Endothelial cell of hepatic sinusoid (primary cell): Measurements from ENCODE around the gene STX4.

Experiments
- in situ Hi-C: cut with HindIII; loops from 2 replicates; pipeline ENCODE4 v1.10.0; 2017; ENCODE audit warnings: low sequenced_read_pairs

STX4 gene, protein sequence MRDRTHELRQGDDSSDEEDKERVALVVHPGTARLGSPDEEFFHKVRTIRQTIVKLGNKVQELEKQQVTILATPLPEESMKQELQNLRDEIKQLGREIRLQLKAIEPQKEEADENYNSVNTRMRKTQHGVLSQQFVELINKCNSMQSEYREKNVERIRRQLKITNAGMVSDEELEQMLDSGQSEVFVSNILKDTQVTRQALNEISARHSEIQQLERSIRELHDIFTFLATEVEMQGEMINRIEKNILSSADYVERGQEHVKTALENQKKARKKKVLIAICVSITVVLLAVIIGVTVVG

DNA sequence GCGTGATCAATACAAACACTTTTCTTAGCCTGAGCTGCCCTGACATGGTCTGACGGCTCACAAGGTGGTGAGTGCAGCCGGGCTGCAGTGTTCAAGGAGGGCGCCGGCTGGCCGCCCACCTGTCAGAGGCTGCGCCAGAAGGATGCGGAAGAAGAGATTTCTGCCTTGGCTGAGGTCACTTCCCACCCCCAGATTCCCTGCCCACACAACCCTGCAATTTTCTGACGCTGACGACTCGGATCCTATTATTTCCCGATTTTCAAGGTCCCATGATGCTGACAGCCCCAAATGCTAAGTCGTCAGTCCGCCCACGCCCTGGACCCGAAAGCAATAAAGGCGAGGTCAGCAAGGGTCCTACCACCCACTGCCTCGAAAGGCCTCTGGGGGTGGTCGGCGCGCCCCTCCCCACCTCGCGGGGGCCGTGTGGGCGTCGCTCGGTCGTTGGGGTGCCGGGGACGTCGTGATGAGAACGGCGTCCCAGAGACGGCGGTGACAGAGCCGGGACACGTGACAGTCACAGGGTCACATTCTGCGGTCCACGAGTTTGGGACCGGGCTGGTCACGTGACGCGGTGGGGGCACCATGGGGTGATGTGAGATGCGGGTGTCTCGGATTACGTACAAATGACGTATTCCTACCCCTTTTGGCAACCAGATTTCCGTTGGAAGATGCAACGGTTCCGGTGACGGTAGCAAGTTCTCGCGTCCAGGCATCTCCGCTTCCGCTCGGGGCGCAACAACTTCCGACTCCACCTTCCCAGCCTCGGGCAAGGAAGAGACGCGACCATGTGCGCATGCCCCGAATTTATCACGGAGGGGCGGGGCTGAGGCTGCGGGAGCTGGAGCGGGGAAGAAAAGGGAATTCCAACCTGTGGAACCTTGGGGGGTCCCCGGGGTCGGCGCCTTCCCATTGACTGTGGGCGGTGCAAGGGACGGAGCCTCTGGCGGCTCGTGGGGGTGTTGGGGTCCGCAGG lies at the start of gene STX4:
TSS of gene STX4 (plus strand) at position 823 of the 973 bp plus-strand sequence. CDS start 248 bp downstream, outside the sequence.
- in situ Hi-C loops: no loop called here

DNA sequence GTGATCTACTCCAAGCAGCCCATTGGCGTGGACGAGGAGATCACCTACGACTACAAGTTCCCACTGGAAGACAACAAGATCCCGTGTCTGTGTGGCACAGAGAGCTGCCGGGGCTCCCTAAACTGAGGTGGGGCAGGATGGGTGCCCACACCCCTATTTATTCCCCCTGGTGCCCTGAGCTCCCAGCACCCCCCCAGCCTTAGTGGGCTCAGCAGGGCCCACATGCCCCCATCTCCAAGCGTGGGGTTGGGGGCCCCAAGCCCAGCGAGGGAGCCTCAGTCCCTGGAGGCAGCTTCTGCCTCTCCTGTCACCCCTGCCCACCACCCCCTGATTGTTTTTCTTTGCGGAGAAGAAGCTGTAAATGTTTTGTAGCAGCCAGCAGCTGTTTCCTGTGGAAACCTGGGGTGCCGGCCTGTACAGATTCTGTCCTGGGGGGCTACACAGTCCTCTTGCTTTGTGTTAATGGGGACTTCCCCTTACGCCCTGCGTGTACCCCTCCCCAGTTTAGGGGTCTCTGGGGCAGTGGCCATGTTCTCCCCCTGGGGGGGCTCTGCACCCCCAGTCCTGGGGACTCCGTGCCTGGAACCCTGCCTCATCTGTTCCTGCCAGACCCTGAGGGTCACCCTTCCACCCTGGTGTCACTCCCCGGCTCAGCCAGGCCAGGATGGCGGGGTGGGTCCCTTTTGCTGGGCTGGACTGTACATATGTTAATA lies 49.3 kb upstream of the STX4 start:
- in situ Hi-C loops: no loop called here

DNA sequence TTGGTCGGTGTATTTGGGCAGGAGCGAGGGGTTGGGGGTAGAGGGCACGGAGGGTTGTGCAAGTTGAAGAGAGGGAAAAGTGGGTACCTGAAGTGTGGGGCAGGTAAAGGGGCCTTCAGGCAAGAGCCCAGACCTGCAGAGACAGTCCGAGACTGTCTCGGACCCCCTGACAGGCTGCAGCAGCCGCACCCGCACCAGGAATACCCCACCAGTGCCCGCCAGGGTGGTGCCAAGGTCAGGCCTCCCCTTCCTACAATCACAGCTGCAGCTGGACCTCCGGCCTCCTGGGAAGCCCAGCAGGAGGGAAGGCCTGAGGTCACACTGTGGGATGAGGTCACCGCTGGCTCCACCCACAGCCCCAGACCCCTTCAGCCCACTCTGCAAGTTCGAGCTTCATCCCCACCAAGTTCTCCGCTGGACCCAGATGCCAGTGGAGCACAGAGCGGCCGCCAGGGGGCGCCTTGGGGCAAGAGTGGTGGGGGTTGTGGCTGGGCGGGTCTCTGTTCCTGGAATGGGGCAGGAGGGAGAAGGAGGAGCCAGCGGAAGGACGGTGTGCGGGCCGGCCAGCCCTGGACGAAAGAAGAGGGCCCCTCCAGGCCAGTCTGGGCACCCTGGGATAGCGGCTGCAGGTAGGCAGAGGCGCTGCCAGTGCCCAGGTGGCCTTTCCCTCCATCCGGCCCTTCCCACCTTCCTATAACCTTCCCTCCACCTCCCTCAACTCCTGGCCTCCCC lies 48.5 kb upstream of the STX4 start, which contains the start of gene HSD3B7:
TSS of gene HSD3B7 (plus strand) at position 539 of the 732 bp plus-strand sequence. CDS start 452 bp downstream, outside the sequence.
- in situ Hi-C loops: no loop called here

DNA sequence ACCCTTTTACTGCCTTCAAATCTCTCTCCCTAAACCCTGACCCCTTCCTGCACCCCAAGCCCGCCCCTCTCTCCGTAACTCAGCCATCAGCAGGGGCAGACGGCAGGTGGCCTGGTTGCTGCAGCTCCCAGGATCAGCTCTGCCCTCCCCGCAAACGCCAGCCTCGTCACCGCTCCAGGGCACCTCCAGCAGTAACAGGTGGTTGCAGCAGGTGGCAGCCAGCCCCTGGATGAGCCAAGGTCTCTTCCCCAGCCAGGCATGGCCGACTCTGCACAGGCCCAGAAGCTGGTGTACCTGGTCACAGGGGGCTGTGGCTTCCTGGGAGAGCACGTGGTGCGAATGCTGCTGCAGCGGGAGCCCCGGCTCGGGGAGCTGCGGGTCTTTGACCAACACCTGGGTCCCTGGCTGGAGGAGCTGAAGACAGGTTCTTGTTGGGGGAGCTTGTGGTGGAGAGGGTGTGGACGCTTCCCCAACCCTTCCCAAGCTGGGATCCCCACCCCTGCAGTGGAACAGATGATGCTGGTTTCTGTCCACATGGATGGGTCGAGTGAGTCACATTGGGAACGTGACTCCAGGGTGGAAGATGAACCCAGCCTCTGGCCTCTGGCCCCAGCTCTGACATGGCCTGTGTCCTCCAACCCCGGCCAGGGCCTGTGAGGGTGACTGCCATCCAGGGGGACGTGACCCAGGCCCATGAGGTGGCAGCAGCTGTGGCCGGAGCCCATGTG lies 47.8 kb upstream of the STX4 start:
- in situ Hi-C loops: no loop called here

DNA sequence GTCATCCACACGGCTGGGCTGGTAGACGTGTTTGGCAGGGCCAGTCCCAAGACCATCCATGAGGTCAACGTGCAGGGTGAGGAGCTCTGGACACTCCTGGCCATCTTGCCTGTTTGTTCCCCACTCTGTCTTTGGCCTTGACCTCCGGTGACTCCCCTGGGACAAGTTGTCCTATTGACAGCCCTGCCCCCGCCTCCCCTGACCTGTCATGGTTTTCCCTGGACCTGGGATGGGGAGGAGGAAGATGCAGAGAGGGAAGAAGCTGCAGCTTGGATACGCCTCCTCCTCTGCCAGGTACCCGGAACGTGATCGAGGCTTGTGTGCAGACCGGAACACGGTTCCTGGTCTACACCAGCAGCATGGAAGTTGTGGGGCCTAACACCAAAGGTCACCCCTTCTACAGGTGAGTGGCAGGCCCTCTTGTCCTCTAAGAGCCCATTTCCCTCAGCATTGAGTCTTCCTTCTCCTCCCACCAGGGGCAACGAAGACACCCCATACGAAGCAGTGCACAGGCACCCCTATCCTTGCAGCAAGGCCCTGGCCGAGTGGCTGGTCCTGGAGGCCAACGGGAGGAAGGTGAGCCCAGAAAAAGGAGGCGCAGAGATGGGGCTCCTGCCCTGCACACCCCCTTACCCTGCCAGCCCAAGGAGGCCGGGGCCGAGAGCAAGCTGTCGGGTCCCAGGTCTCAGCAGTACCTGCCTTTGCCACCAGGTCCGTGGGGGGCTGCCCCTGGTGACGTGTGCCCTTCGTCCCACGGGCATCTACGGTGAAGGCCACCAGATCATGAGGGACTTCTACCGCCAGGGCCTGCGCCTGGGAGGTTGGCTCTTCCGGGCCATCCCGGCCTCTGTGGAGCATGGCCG lies 47.0 kb upstream of the STX4 start:
- in situ Hi-C loops: no loop called here

DNA sequence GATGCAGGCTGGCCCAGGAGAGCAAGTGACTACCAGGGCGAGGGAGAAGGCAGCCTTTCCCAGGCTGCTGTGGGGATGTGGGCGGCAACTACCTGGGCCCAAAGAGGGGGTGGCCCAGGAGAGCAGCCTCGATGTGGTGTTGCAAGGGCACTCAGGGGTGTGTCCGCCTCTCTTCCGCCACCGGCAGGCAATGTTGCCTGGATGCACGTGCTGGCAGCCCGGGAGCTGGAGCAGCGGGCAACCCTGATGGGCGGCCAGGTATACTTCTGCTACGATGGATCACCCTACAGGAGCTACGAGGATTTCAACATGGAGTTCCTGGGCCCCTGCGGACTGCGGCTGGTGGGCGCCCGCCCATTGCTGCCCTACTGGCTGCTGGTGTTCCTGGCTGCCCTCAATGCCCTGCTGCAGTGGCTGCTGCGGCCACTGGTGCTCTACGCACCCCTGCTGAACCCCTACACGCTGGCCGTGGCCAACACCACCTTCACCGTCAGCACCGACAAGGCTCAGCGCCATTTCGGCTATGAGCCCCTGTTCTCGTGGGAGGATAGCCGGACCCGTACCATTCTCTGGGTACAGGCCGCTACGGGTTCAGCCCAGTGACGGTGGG lies 45.7 kb upstream of the STX4 start:
- in situ Hi-C loops: no loop called here

DNA sequence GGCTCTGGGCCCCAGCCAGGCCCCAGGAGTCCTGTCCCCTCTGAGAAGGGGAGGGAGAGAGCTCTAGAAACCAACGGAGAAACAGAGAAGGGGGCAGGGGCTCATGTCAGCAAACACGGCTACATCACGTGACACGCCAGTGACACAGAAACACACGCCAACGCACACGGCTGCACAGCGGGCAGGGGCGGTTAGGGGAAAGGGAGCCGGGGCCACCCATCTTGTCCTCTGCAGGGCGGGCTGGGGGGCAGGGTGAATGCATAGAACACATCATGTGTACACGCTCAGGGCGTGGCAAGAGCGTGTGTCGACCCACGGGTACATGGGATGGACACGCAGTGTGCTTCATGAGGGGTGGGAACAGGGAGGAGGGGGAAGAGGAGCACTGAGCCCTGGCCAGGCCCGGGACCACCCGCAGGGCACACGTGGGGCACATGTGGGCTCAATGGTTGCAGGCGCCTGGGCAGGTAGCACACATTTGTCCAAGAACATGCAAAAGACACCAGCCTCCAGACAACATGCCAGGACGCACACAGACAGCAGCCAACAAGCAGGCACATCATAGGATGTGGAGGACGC lies 43.8 kb upstream of the STX4 start:
- in situ Hi-C loops: no loop called here

DNA sequence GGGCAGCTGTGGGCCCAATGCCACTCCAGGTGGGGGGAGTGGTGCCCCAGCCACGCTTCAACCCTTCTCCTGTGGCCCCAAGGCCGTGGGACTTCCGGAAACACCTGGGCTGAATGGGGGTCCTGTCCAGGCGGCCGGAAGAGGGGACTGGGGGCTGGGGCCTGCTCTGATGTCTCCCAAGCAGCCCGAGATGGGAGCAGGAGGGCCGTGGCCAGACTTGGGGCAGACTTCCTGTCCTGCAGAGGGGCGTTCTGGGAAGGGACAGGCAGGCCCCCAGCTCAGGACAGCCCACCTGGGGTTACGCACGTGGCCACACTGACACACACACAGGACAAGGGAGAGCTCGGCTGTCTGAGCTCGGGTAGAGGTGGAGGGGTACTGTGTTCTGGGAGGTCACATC lies 43.3 kb upstream of the STX4 start:
- in situ Hi-C loops: no loop called here

DNA sequence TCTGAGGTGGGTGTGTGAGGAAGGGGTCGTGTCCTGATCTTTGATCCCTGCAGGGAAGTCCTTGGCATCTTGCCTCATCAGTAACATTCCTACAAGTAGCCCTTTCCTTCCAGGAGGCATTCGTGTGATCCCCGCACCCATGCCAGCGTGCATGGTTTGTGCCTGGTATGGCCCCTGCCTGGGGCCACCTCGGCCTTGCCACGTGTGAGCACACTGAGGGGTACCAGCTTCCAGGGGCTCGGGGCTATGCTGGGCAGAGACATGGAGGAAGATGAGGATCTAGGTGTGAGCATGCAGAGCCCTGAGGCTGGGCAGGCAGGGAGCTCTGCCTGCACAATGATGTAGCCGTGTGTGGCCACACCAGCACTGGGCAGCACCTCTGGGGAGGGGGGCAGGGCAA lies 42.3 kb upstream of the STX4 start:
- in situ Hi-C loops: no loop called here

DNA sequence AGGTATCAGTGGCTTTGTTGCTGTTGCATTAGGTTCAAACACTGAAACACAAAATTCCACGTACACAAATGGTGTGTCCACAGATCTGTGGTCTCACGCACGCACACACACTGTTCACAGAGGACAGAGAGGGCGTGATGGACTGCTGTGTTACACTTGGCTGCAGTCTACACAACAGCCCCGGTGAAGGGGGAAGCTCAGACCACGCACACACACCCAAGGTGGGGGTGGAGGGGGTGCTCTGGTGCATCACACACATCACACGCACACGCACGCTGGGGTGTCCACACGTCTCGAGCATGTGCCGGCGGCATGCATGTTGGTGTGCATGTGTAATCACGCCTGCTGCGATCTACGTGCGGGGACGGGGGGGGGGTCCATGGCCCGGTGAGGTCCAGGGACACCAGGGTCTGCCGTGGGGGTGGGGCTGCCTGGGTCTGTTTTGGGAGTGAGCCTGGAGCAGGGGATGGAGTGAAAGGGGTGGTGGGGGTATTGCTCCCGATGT lies 41.0 kb upstream of the STX4 start:
- in situ Hi-C loops: no loop called here

DNA sequence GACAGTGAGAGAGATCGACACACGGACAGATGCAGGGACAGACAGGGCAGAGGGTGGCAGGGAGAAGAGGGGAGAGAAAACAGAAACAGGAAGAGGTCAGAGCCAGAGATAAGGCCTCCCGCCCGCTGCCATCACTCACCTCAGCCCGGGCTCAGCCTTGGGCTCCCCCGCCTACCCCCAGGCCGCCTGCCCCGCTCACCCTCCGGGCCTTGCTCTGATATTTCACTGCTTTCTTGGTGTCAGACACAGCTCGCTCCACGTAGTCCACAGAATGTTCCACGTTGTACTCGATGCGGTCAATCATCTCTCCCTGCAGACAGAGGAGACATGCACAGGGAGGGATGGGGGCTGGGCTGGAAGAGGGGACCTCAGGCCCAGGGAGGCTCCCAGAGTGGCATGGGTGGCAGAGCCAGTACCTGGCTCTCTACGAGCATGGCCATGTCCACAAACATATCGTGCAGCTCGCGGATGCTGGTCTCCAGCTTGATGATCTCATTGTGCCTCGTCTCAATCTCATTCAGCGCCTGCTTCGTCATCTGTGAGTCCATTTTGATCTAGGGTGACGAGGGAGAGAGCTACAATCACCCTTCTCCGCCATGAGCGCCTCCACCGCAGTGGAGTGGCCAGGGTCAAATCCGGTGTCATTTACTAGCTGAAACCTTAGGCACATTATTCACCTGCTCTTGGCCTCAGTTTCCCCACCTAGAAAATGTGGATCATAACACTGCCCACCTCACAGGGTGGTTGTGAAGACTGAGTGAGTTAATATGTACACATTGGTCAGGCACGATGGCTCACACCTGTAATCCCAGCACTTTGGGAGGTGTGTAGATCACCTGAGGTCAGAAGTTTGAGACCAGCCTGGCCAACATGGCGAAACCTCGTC lies 40.2 kb upstream of the STX4 start:
- in situ Hi-C loops: no loop called here

DNA sequence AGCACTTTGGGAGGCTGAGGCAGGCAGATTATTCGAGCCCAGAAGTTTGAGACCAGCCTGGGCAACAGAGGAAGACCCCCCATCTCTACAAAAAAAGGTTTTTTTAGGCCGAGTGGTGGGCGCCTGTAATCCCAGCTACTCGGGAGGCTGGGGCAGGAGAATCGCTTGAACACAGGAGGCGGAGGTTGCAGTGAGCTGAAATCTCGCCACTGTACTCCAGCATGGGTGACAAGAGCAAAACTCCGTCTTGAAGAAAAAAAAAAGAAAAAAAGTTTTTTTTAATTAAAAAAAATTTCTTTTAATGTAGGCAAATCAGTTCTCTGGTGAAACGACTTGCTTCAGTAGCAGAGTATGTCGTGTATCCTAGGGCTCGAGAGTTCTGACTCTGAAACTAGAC lies 37.4 kb upstream of the STX4 start:
- in situ Hi-C loops: no loop called here

DNA sequence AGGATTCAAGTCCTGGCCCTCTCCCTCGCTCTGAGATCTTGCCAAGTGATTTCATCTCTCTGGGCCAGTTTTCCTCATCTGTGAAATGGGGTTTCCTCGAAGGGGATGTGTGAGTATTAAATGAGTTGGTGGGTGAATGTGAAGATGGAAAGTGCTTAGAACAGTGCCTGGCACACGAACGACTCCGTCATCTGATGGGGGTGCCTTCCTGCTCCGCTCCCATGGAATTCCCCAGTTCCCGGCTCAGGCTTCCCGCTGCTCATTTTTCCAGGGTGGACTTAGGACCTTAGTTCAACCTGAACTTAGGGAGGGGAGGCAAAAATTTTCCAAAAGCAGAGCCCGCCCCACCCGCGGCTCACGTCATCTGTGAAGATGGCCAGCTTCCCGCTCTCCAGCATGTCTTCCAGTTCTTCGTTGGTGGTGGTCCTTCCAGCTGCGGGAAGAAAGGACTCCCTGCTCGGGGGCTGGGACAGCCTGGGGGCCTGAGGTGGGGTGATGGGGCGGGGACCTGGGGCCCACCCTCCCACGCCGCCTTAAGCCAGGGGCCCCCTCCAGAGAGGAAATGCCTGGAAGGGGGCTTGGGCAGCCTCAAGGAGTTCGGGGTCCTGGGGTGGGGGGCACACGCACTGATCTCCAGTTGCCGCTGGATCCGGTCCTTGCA lies 36.9 kb upstream of the STX4 start:
- in situ Hi-C loops: no loop called here

DNA sequence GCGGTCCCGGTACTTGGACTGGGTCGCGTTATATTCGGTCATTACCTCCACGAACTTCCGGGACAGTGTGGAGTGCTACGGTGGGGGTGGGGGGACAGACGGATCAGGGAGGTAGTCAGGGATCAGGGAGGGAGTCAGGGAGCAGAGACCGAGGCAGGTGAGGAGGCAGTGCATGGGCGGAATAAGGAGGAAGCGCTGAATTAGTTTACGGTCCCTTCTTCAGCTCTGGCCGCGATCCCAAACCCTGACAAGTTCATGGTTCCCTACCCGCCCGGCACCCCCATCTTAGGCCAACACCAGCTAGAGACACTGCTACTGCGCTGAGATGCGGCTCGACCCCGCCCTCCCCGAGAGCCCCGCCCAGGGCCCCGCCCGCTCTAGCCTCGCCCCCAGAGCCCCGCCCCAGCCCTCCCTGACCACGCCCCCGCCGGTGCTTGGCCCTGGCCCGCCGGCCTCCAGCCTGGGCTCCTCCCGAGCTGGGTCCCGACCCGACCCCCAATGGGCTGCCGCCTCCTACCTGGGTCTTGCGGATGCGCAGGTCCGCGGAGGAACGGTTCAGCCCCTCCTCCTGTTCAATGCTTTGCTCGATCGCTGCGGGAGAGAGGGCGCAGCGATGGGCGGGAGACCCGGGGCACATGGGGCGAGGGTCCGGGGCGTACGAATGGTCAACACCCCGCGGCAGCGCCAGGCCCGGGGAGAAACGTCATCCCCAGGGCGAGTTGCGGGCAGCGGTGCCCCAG lies 36.2 kb upstream of the STX4 start:
- in situ Hi-C loops: no loop called here

DNA sequence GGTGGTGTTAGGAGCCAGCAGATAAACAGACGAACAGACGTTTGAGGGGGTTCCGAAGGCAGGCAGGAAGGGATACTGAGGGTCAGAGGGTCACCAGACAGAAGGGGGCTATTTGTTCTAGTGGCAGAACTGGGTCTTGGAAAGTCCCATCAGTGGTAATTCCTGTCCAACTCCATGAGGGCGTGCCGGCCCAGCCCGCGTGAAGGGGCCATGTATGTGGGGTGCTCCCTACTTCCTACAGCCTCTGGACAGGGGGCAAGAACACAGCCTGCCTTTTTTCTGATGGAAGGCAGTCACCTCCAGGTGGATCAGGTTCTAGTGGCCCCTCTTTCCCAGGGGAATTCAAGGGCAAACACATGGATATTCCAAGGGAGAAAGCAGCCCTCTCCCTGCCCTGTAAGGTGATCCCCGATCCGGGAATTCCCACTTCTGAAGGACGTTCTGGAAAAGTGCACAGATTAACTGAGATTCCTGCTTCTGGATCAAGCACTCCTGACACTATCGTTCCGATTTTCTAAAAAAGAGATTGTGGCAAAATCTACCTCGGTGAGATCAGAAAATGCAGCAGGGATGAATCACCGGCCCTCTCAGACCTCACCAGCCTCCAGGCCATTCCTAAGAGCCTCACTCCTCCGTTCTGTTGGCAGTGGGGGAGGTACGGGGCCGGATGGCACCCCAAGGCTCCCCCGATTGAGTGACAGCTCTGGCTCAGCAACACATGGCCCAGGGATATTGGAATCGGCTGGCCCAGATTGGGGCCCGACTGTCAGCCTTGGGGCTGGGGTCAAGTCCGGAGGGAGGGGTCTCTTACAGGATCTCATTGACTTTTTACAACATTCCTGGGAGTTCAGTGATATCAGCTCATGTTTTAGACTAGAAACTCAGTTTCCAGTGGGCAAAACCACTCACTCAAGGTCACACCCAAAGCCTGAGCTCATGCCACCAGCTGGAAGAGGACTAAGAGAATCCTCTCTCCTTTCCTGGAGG lies 35.3 kb upstream of the STX4 start:
- in situ Hi-C loops: no loop called here
